ENCODE data around the gene OR5B3.

Gene OR5B3

GRCh38 chr11:58406774-58407173 is at the start of gene OR5B3:
Gene OR5B3 (minus strand): TSS chr11:58406874. CDS start chr11:58403409, 3,465 bp downstream.
- no peak for TF ChIP-seq CTCF (IDR thresholded peaks at IDR 0.05; ENCODE audit: low read depth, low read length)
- Histone ChIP-seq H3K27ac (no peak within 1 kb of the TSS), H3K9me3 (ENCODE audit: severe bottlenecking) (peaks cover 3% of the 10 kb centered on the region), H3K4me3 (ENCODE audit: low read depth, low read length) (no peak within 1 kb of the TSS), H3K27me3 (ENCODE audit: insufficient read depth, low read depth, severe bottlenecking) (peaks cover 20% of the 10 kb centered on the region), H3K36me3 (no peaks in the 10 kb centered on the region)
- DNase-seq: no peak

- DNase-seq: no peak
- H3K4me3 ChIP-seq (ENCODE audit: low read depth, low read length): no peak overlapping the region
- no peaks in the 10 kb centered on the region for H3K9me3 ChIP-seq (ENCODE audit: severe bottlenecking)
- H3K27ac ChIP-seq: no peak overlapping the region
- peaks cover 26% of the 10 kb centered on the region for H3K27me3 ChIP-seq (ENCODE audit: insufficient read depth, low read depth, severe bottlenecking)
- H3K36me3 ChIP-seq: no peaks in the 10 kb centered on the region
- no peak for TF ChIP-seq CTCF (IDR thresholded peaks at IDR 0.05; ENCODE audit: low read depth, low read length)
These were observed 44.9 kb upstream of the OR5B3 start for GRCh38 chr11:58451585-58451984.

- Histone ChIP-seq H3K36me3 (no peaks in the 10 kb centered on the region), H3K27me3 (ENCODE audit: insufficient read depth, low read depth, severe bottlenecking) (peaks cover 35% of the 10 kb centered on the region), H3K27ac (no peak overlapping the region), H3K4me3 (ENCODE audit: low read depth, low read length) (no peak overlapping the region), H3K9me3 (ENCODE audit: severe bottlenecking) (no peaks in the 10 kb centered on the region)
- no peak for TF ChIP-seq CTCF (IDR thresholded peaks at IDR 0.05; ENCODE audit: low read depth, low read length)
- DNase-seq: no peak
These were observed 39.6 kb upstream of the OR5B3 start for GRCh38 chr11:58446294-58446693.

- Histone ChIP-seq H3K27me3 (ENCODE audit: insufficient read depth, low read depth, severe bottlenecking) (peaks cover 41% of the 10 kb centered on the region), H3K36me3 (no peaks in the 10 kb centered on the region), H3K4me3 (ENCODE audit: low read depth, low read length) (no peak overlapping the region), H3K9me3 (ENCODE audit: severe bottlenecking) (no peaks in the 10 kb centered on the region), H3K27ac (no peak overlapping the region)
- DNase-seq: no peak
- TF ChIP-seq CTCF (IDR thresholded peaks at IDR 0.05; ENCODE audit: low read depth, low read length): no peak
These were observed 37.6 kb upstream of the OR5B3 start for GRCh38 chr11:58444300-58444699.

GRCh38 chr11:58442136-58442535 is 35.5 kb upstream of the OR5B3 start, which contains the start of gene OR5B12:
Gene OR5B12 (minus strand): TSS chr11:58442236. CDS start chr11:58440151, 2,085 bp downstream.
- Histone ChIP-seq H3K4me3 (ENCODE audit: low read depth, low read length) (no peak within 1 kb of the TSS), H3K27ac (no peak within 1 kb of the TSS), H3K27me3 (ENCODE audit: insufficient read depth, low read depth, severe bottlenecking) (peaks cover 32% of the 10 kb centered on the region), H3K9me3 (ENCODE audit: severe bottlenecking) (no peaks in the 10 kb centered on the region), H3K36me3 (no peaks in the 10 kb centered on the region)
- no peak for TF ChIP-seq CTCF (IDR thresholded peaks at IDR 0.05; ENCODE audit: low read depth, low read length)
- no peak for DNase-seq

GRCh38 chr11:58438486-58438885 is 31.8 kb upstream of the OR5B3 start:
- H3K27me3 ChIP-seq (ENCODE audit: insufficient read depth, low read depth, severe bottlenecking): peaks cover 37% of the 10 kb centered on the region
- no peaks in the 10 kb centered on the region for H3K36me3 ChIP-seq
- no peak overlapping the region for H3K4me3 ChIP-seq (ENCODE audit: low read depth, low read length)
- no peaks in the 10 kb centered on the region for H3K9me3 ChIP-seq (ENCODE audit: severe bottlenecking)
- no peak for TF ChIP-seq CTCF (IDR thresholded peaks at IDR 0.05; ENCODE audit: low read depth, low read length)
- DNase-seq: no peak
- H3K27ac ChIP-seq: no peak overlapping the region
